Measurements from ENCODE around the gene CACNA1C.
A peak's percentile ranks its signal among the peaks of the same experiment; 100 is the strongest.

The CACNA1C gene

GRCh38 chr12:2284321-2284813, 231.6 kb downstream of the CACNA1C start:
- DNase-seq, result no peak

GRCh38 chr12:2284857-2285256, 232.1 kb downstream of the CACNA1C start:
- DNase-seq, result no peak

GRCh38 chr12:2285462-2285861, 232.7 kb downstream of the CACNA1C start:
- DNase-seq, result no peak

- no peak for DNase-seq
These were observed 233.3 kb downstream of the CACNA1C start for GRCh38 chr12:2286047-2286446.

- DNase-seq, result no peak
These were observed 233.8 kb downstream of the CACNA1C start for GRCh38 chr12:2286461-2287131.

- no peak for DNase-seq
These were observed 234.4 kb downstream of the CACNA1C start for GRCh38 chr12:2287151-2287550.

- DNase-seq, result no peak
These were observed 234.8 kb downstream of the CACNA1C start for GRCh38 chr12:2287589-2287988.

- DNase-seq, result no peak
These were observed 235.2 kb downstream of the CACNA1C start for GRCh38 chr12:2288001-2288400.

- no peak for DNase-seq
These were observed 235.7 kb downstream of the CACNA1C start for GRCh38 chr12:2288471-2288870.

GRCh38 chr12:2288875-2289274, 236.1 kb downstream of the CACNA1C start:
- no peak for DNase-seq

- DNase-seq, result no peak
These were observed 236.7 kb downstream of the CACNA1C start for GRCh38 chr12:2289525-2289924.

- DNase-seq, result no peak
These were observed 237.3 kb downstream of the CACNA1C start for GRCh38 chr12:2290091-2290490.

- no peak for DNase-seq
These were observed 237.8 kb downstream of the CACNA1C start for GRCh38 chr12:2290516-2291065.

GRCh38 chr12:2291182-2291832, 238.5 kb downstream of the CACNA1C start:
- peak; percentile 44 for DNase-seq

- no peak for DNase-seq
These were observed 239.2 kb downstream of the CACNA1C start for GRCh38 chr12:2291947-2292346.

- no peak for DNase-seq
These were observed 239.8 kb downstream of the CACNA1C start for GRCh38 chr12:2292560-2292959.

GRCh38 chr12:2294651-2295475, 242.1 kb downstream of the CACNA1C start:
- DNase-seq, result no peak

GRCh38 chr12:2295941-2296461, 243.2 kb downstream of the CACNA1C start:
- DNase-seq, result no peak

GRCh38 chr12:2297004-2297403, 244.2 kb downstream of the CACNA1C start:
- no peak for DNase-seq

GRCh38 chr12:2297658-2298057, 244.9 kb downstream of the CACNA1C start:
- DNase-seq, result no peak

GRCh38 chr12:2298556-2299200, 245.9 kb downstream of the CACNA1C start:
- DNase-seq, result no peak

GRCh38 chr12:2299206-2299605, 246.4 kb downstream of the CACNA1C start:
- no peak for DNase-seq

GRCh38 chr12:2300168-2300567, 247.4 kb downstream of the CACNA1C start:
- no peak for DNase-seq

Data from CD4-positive, alpha-beta T cell treated with Interleukin-12 subunit alpha and Interleukin-12 subunit beta, for 1 hour (primary cell).